Hepatocyte (in vitro differentiated cells): ENCODE measurements around the gene GUK1.

Source experiments
- EZH2 ChIP-seq: fragments of 200-600 bp; sonication (generic); IDR thresholded peaks from 2 replicates; pipeline ENCODE4 v1.6.1; 2016; ENCODE audit warnings: antibody characterized with exemption, mild to moderate bottlenecking, borderline replicate concordance
- EZH2phosphoT487 ChIP-seq: fragments of 200-600 bp; sonication (generic); IDR thresholded peaks from one replicate; pipeline ENCODE4 v1.6.1; 2018; ENCODE audit warnings: antibody characterized with exemption, mild to moderate bottlenecking, low read depth, moderate library complexity; ENCODE audit not compliant: unreplicated experiment, severe bottlenecking
- TF ChIP-seq, protein P1 (sequence below): fragments of 200-600 bp; sonication (generic); IDR thresholded peaks from 2 replicates; pipeline ENCODE4 v1.5.1; 2016; ENCODE audit warnings: antibody characterized with exemption, mild to moderate bottlenecking; ENCODE audit not compliant: poor library complexity

GRCh38 chr1:228178737-228179684 lies 38.9 kb downstream of the GUK1 start:
- TF ChIP-seq, protein P1, sequence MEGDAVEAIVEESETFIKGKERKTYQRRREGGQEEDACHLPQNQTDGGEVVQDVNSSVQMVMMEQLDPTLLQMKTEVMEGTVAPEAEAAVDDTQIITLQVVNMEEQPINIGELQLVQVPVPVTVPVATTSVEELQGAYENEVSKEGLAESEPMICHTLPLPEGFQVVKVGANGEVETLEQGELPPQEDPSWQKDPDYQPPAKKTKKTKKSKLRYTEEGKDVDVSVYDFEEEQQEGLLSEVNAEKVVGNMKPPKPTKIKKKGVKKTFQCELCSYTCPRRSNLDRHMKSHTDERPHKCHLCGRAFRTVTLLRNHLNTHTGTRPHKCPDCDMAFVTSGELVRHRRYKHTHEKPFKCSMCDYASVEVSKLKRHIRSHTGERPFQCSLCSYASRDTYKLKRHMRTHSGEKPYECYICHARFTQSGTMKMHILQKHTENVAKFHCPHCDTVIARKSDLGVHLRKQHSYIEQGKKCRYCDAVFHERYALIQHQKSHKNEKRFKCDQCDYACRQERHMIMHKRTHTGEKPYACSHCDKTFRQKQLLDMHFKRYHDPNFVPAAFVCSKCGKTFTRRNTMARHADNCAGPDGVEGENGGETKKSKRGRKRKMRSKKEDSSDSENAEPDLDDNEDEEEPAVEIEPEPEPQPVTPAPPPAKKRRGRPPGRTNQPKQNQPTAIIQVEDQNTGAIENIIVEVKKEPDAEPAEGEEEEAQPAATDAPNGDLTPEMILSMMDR: no peak
- TF ChIP-seq EZH2: no peak
- no peak for TF ChIP-seq EZH2phosphoT487
